K562 (cell line): Measurements from ENCODE around the gene ACSL5. TPM values are rescaled to one million over a fixed set of nuclear protein-coding genes. Genes with fewer than 3 reads are reported as not detected.

Experiments
- ATAC-seq: fragments of 200-7000 bp; cut with Tn5 transposase; 3 replicates; pipeline ENCODE4 v1.9.1; 2020; ENCODE audit warnings: moderate library complexity
- BruUV-seq: library from RNA; stranded (reverse); fragments of 400-500 nt; replicated peaks from 2 replicates; lab custom pipeline; 2021; lab: Mats Ljungman, UMichigan
- CTCF ChIA-PET: fragments of 300-600 bp; formaldehyde crosslinking; extraction: SDS; loops from one replicate; lab custom pipeline; 2021; ENCODE audit warnings: low intra/inter-chr PET ratio; lab: Yijun Ruan, JAX
- POLR2A ChIA-PET: fragments of 300-600, 350-650 bp; sonication (Branson Sonifier 250); formaldehyde crosslinking; extraction: SDS; loops from one replicate; lab custom pipeline; 2021; ENCODE audit warnings: antibody characterized with exemption, inconsistent platforms; lab: Yijun Ruan, JAX
- DNase-seq, 4 experiments: peaks; one replicate each; pipeline versions ENCODE4 v3.0.0 to v3.0.0-alpha.2; 2011 to 2018; ENCODE audit warnings: low spot score in 3 of 4, mixed read lengths in 3 of 4; ENCODE audit errors: extremely low read depth in 1 of 4
- FAIRE-seq: peaks from 2 replicates; lab custom pipeline; 2011; peaks lifted over from hg19 to GRCh38; lab: Jason Lieb, UNC
- H2AFZ ChIP-seq: 2 replicates; pipeline ENCODE4 v1.6.0; 2011; ENCODE audit warnings: low read depth, low read length, control low read depth, inconsistent platforms
- H3K27ac ChIP-seq: fragments of 200-600 bp; 3 replicates; pipeline ENCODE4 v1.8.0; 2011; ENCODE audit warnings: low read depth, mild to moderate bottlenecking, control low read depth, inconsistent platforms, low read length, moderate library complexity, mixed read lengths; ENCODE audit errors: extremely low read depth
- H3K27me3 ChIP-seq, 2 experiments: fragments of 300-600 bp in 1 of 2; 2 replicates in 1 of 2; 3 replicates in 1 of 2; pipeline versions ENCODE4 v1.6.0 to v1.8.0; 2011; ENCODE audit warnings: inconsistent platforms in 2 of 2, low read length in 2 of 2, mild to moderate bottlenecking in 1 of 2, mixed read lengths in 1 of 2, moderate library complexity in 1 of 2; ENCODE audit not compliant: control insufficient read depth in 2 of 2, insufficient read depth in 2 of 2
- H3K36me3 ChIP-seq: fragments of 300-600 bp; 3 replicates; pipeline ENCODE4 v1.8.0; 2011; ENCODE audit warnings: mild to moderate bottlenecking, low read length, inconsistent platforms; ENCODE audit not compliant: control insufficient read depth, insufficient read depth
- H3K4me1 ChIP-seq, 2 experiments: fragments of 200-600 bp in 1 of 2; replicated peaks in 1 of 2; 2 replicates in 1 of 2; 3 replicates in 1 of 2; pipeline versions ENCODE4 v1.5.1 to v1.8.0; 2011; ENCODE audit warnings: inconsistent platforms in 2 of 2, low read length in 2 of 2, mild to moderate bottlenecking in 1 of 2, mixed read lengths in 1 of 2, moderate library complexity in 1 of 2; ENCODE audit not compliant: control insufficient read depth in 2 of 2, insufficient read depth in 2 of 2
- H3K4me2 ChIP-seq: 2 replicates; pipeline ENCODE4 v1.6.1; 2011; ENCODE audit warnings: low read length, control low read depth, inconsistent platforms, mixed read lengths; ENCODE audit not compliant: insufficient read depth
- H3K4me3 ChIP-seq: fragments of 200-600 bp; sonication (generic), shearing (Covaris generic); 2 replicates; pipeline ENCODE4 v1.5.1; 2016; ENCODE audit warnings: control low read depth, inconsistent platforms
- H3K79me2 ChIP-seq: fragments of 200-600 bp; 3 replicates; pipeline ENCODE4 v1.8.0; 2011; ENCODE audit warnings: low read length, inconsistent platforms; ENCODE audit not compliant: control insufficient read depth, insufficient read depth
- H3K9ac ChIP-seq, 2 experiments: 2 replicates each; pipeline versions ENCODE4 v1.6.0 to v1.6.1; 2011; ENCODE audit warnings: low read depth in 2 of 2, low read length in 2 of 2, control low read depth in 1 of 2, inconsistent platforms in 1 of 2, mild to moderate bottlenecking in 1 of 2, mixed read lengths in 1 of 2; ENCODE audit not compliant: insufficient read depth in 1 of 2
- H3K9me1 ChIP-seq: one replicate; pipeline ENCODE4 v1.6.0; 2011; ENCODE audit warnings: inconsistent platforms, mild to moderate bottlenecking, low read length, moderate library complexity; ENCODE audit not compliant: control insufficient read depth, insufficient read depth
- H3K9me3 ChIP-seq: replicated peaks from 2 replicates; pipeline ENCODE4 v1.5.1; 2011; ENCODE audit warnings: low read depth, low read length, inconsistent platforms; ENCODE audit not compliant: control insufficient read depth, insufficient read depth
- H4K20me1 ChIP-seq: replicated peaks from 2 replicates; pipeline ENCODE4 v1.6.1; 2011; ENCODE audit warnings: low read length, inconsistent platforms, mixed read lengths; ENCODE audit not compliant: control insufficient read depth, insufficient read depth
- BRCA1 ChIP-seq, 2 experiments: fragments of 450-650 bp in 1 of 2; sonication (generic) in 1 of 2; formaldehyde crosslinking in 1 of 2; IDR thresholded peaks; 2 replicates each; pipeline versions ENCODE4 v1.5.0 to v1.6.1; 2017 to 2020; ENCODE audit warnings: mild to moderate bottlenecking in 1 of 2, missing genetic modification reagents in 1 of 2
- CBFA2T2 ChIP-seq: fragments of 450-650 bp; conservative IDR thresholded peaks from 2 replicates; pipeline ENCODE4 v1.6.1; 2017; ENCODE audit warnings: mild to moderate bottlenecking
- CCAR2 ChIP-seq: fragments of 200-400 bp; formaldehyde crosslinking; IDR thresholded peaks from 2 replicates; pipeline ENCODE4 v1.6.1; 2017; ENCODE audit warnings: mild to moderate bottlenecking, low read depth, low read length
- CCNT2 ChIP-seq: IDR thresholded peaks from 2 replicates; pipeline ENCODE4 v1.6.1; 2011; ENCODE audit warnings: borderline replicate concordance, low read depth, mild to moderate bottlenecking, moderate library complexity, mixed read lengths, low read length; ENCODE audit not compliant: insufficient read length; ENCODE audit errors: extremely low read depth
- CEBPB ChIP-seq: fragments of 450-650 bp; IDR thresholded peaks from 2 replicates; pipeline ENCODE4 v1.6.1; 2016; ENCODE audit warnings: missing genetic modification characterization, missing compliant biosample characterization
- CTCF ChIP-seq, 3 experiments: IDR thresholded peaks in 2 of 3; conservative IDR thresholded peaks in 1 of 3; 2 replicates each; pipeline ENCODE4 v1.5.1; 2011 to 2012; ENCODE audit warnings: low read length in 3 of 3, mild to moderate bottlenecking in 3 of 3, control low read depth in 2 of 3, improper control_type of control experiment in 1 of 3, inconsistent platforms in 1 of 3, low read depth in 1 of 3, mixed read lengths in 1 of 3, moderate library complexity in 1 of 3; ENCODE audit not compliant: insufficient read depth in 2 of 3
- EP400 ChIP-seq: fragments of 450-650 bp; IDR thresholded peaks from 2 replicates; pipeline ENCODE4 v1.6.1; 2017; ENCODE audit warnings: antibody characterized with exemption, mild to moderate bottlenecking, moderate library complexity
- ILK ChIP-seq: fragments of 450-650 bp; IDR thresholded peaks from 2 replicates; pipeline ENCODE4 v1.6.1; 2016; ENCODE audit warnings: missing genetic modification characterization, low read depth, mild to moderate bottlenecking, missing compliant biosample characterization, moderate library complexity, borderline replicate concordance
- NR2C2 ChIP-seq, 2 experiments: fragments of 200-800 bp in 1 of 2; sonication (Bioruptor generic) in 1 of 2; sonication (generic) in 1 of 2; formaldehyde crosslinking in 1 of 2; IDR thresholded peaks; 2 replicates each; pipeline versions ENCODE4 v1.6.1 to v1.8.0; 2016 to 2022; ENCODE audit warnings: mild to moderate bottlenecking in 1 of 2, missing compliant biosample characterization in 1 of 2, missing genetic modification characterization in 1 of 2, missing genetic modification reagents in 1 of 2
- PKNOX1 ChIP-seq: fragments of 450-650 bp; IDR thresholded peaks from 2 replicates; pipeline ENCODE4 v1.6.1; 2016
- SMAD1 ChIP-seq: fragments of 150-350 bp; IDR thresholded peaks from 2 replicates; pipeline ENCODE4 v1.6.1; 2014; ENCODE audit warnings: low read length, low read depth; ENCODE audit not compliant: partially characterized antibody
- SP2 ChIP-seq: IDR thresholded peaks from 2 replicates; pipeline ENCODE4 v1.6.1; 2011; ENCODE audit warnings: mild to moderate bottlenecking, low read depth, low read length, moderate library complexity; ENCODE audit not compliant: poor library complexity, severe bottlenecking; ENCODE audit errors: extremely low read depth
- ZBTB8A ChIP-seq: fragments of 450-650 bp; IDR thresholded peaks from 2 replicates; pipeline ENCODE4 v1.6.1; 2018; ENCODE audit warnings: mild to moderate bottlenecking, moderate library complexity; ENCODE audit not compliant: partially characterized antibody
- ZC3H4 ChIP-seq: sonication (generic); formaldehyde crosslinking; IDR thresholded peaks from 2 replicates; pipeline ENCODE4 v1.9.0; 2021; ENCODE audit warnings: missing genetic modification reagents, borderline replicate concordance
- ZHX1 ChIP-seq: fragments of 150-350 bp; conservative IDR thresholded peaks from 2 replicates; pipeline ENCODE4 v1.6.1; 2014; ENCODE audit warnings: low read length
- ZNF134 ChIP-seq: fragments of 250-450 bp; sonication (Bioruptor Pico); conservative IDR thresholded peaks from 2 replicates; pipeline ENCODE4 v1.4.0; 2020
- ZNF436 ChIP-seq: fragments of 250-450, 450-650 bp; sonication (Bioruptor Pico); formaldehyde crosslinking; IDR thresholded peaks from 2 replicates; pipeline ENCODE4 v1.7.0; 2020; ENCODE audit warnings: mild to moderate bottlenecking
- ZNF780A ChIP-seq: fragments of 250-450 bp; sonication (Bioruptor Pico); IDR thresholded peaks from 2 replicates; pipeline ENCODE4 v1.5.0; 2021; ENCODE audit warnings: mild to moderate bottlenecking
- WGBS: fragments of 100-300 bp; shearing (Covaris generic); methylation state at CpG from one replicate; pipeline ENCODE4 v1.1.6; 2016; ENCODE audit warnings: low coverage, mixed read lengths; ENCODE audit not compliant: insufficient coverage; ENCODE audit errors: missing lambda C conversion rate; 5-methylcytosine and 5-hydroxymethylcytosine counted together
- in situ Hi-C: fragments of 300-500 bp; cut with MboI; formaldehyde crosslinking; loops from 4 replicates; pipeline ENCODE4 v1.15.0; 2018; ENCODE audit warnings: inconsistent platforms, mixed read lengths
- intact Hi-C: fragments of 100-400 bp; cut with micrococcal nuclease; formaldehyde crosslinking; loops from 2 replicates; pipeline ENCODE4 v1.14.2; 2022
- polyA plus RNA-seq, 8 experiments: library from polyadenylated mRNA; depleted of rRNA in 4 of 8; stranded (reverse) in 5 of 8; unstranded in 3 of 8; fragments of >200 nt; fragmentation: Nextera tagmentation in 2 of 8; fragmentation: Illumina TruSeq in 1 of 8; extraction: Ambion mirVana in 2 of 8; extraction: Trizol in 1 of 8; gene quantifications; 2 replicates each; pipeline versions ENCODE4 v1.2.1 to v1.2.3, GENCODE V29; 2011 to 2014; ENCODE audit warnings: inconsistent platforms in 1 of 8, missing spikeins in 1 of 8
- total RNA-seq, 7 experiments: library from RNA; depleted of rRNA in 6 of 7; stranded (reverse); fragments of >200 nt in 6 of 7; fragmentation: Illumina TruSeq in 2 of 7; extraction: Trizol in 2 of 7; gene quantifications; 2 replicates each; pipeline versions ENCODE4 v1.2.1 to v1.2.3, GENCODE V29; 2011 to 2021; ENCODE audit warnings: low replicate concordance in 1 of 7

ACSL5 gene
- total and polyA plus RNA-seq, 9 of the 15 experiments (the other 6 are each of a cell fraction or from before 2014, with no cell fraction given): 0.19 to 1.4 (median 0.55) TPM

- WGBS: 55% methylated on average over 3 of the region's 3 CpGs
- intact Hi-C loops (no loop called here), in situ Hi-C loops (loop anchor here (10.0 kb wide), 2 partner anchors 117 to 267 kb away; no protein-coding TSS in a partner anchor)
- no peaks in the 10 kb centered on the region for H3K9me1 ChIP-seq
- no peak for FAIRE-seq
- no peak overlapping the region for H3K4me3 ChIP-seq
- ChIA-PET CTCF (no interaction called here), POLR2A (no interaction called here)
- no TSS peak for BruUV-seq
- no peak overlapping the region for H3K4me2 ChIP-seq
- H3K9me3 ChIP-seq: no peaks in the 10 kb centered on the region
- H3K27ac ChIP-seq: no peak overlapping the region
- peaks cover 19% of the 10 kb centered on the region for H3K79me2 ChIP-seq
- H2AFZ ChIP-seq: no peak overlapping the region
- DNase-seq: no peak
- H3K36me3 ChIP-seq: peaks cover 71% of the 10 kb centered on the region
- ATAC-seq: no peak
- H3K4me1 ChIP-seq: peaks cover 0 to 5% of the 10 kb centered on the region in 2 experiments; a peak in 1 of 5 replicates
- H3K9ac ChIP-seq: no peak overlapping the region
- no peaks in the 10 kb centered on the region for H4K20me1 ChIP-seq
- no peaks in the 10 kb centered on the region for H3K27me3 ChIP-seq
- TF ChIP-seq BRCA1 (IDR thresholded peaks at IDR 0.05) (no peak), BRCA1 (CRISPR knock-in tag; IDR thresholded peaks at IDR 0.05) (no peak), CBFA2T2 (no peak), CTCF (IDR thresholded peaks at IDR 0.05 in 2 of 3, conservative IDR thresholded peaks at IDR 0.05 in 1 of 3; ENCODE audit: insufficient read depth in 2 of 3, low read depth in 1 of 3, low read length in 3 of 3) (no peak), CCNT2 (no peak), ZC3H4 (CRISPR knock-in tag) (no peak), PKNOX1 (no peak), NR2C2 (CRISPR knock-in tag; IDR thresholded peaks at IDR 0.05) (no peak), NR2C2 (tag; IDR thresholded peaks at IDR 0.05) (no peak), ILK (tag) (no peak), SMAD1 (no peak), SP2 (no peak), ZHX1 (no peak), ZBTB8A (no peak), ZNF134 (CRISPR knock-in tag) (no peak), EP400 (no peak), ZNF780A (CRISPR knock-in tag) (no peak), CEBPB (tag) (no peak), ZNF436 (no peak), CCAR2 (no peak)
These were observed 68.1 kb downstream of the ACSL5 start for GRCh38 chr10:112442063-112442462.
